Heart right ventricle (tissue), 16 donors: ENCODE data around the gene PHKA2. TPM values are rescaled to one million over a fixed set of nuclear protein-coding genes. Genes with fewer than 3 reads are reported as not detected.

Experiments used
- ATAC-seq, 8 donors: fragments of 200-7000 bp; cut with Tn5 transposase; one replicate each; pipeline ENCODE4 v1.9.1; 2020; ENCODE audit warnings: mild to moderate bottlenecking in 8 of 8, moderate library complexity in 8 of 8, moderate number of reproducible peaks in 1 of 8
- DNase-seq, 2 donors: peaks; one replicate each; pipeline ENCODE4 v3.0.0-alpha.2; 2020
- H3K27ac ChIP-seq, 10 donors: fragments of 200-600 bp; sonication (generic) in 2 of 10; one replicate each; pipeline versions ENCODE4 v1.5.0 to v1.8.0; 2020 to 2022; ENCODE audit warnings: mild to moderate bottlenecking in 3 of 10
- H3K27me3 ChIP-seq, 7 donors: fragments of 200-600 bp; one replicate each; pipeline ENCODE4 v1.8.0; 2021 to 2022; ENCODE audit warnings: mild to moderate bottlenecking in 2 of 7
- H3K36me3 ChIP-seq, 9 donors: fragments of 200-600 bp; sonication (generic) in 1 of 9; one replicate each; pipeline versions ENCODE4 v1.5.0 to v1.8.0; 2020 to 2022; ENCODE audit warnings: mild to moderate bottlenecking in 2 of 9
- H3K4me1 ChIP-seq, 9 donors: fragments of 200-600 bp; sonication (generic) in 1 of 9; one replicate each; pipeline versions ENCODE4 v1.5.0 to v1.8.0; 2020 to 2022; ENCODE audit warnings: mild to moderate bottlenecking in 4 of 9
- H3K4me3 ChIP-seq, 10 donors: fragments of 200-600 bp; sonication (generic) in 2 of 10; one replicate each; pipeline versions ENCODE4 v1.5.0 to v1.8.0; 2020 to 2022; ENCODE audit warnings: mild to moderate bottlenecking in 7 of 10, moderate library complexity in 2 of 10
- H3K9me3 ChIP-seq, 11 donors: fragments of 200-600 bp in 10 of 11; sonication (generic) in 2 of 11; one replicate each; pipeline versions ENCODE4 v1.5.0 to v1.8.0; 2013 to 2022; ENCODE audit warnings: mild to moderate bottlenecking in 2 of 11, control low read depth in 1 of 11, moderate library complexity in 1 of 11
- CTCF ChIP-seq, 9 donors: fragments of 200-600 bp; sonication (generic) in 2 of 9; IDR thresholded peaks; one replicate each; pipeline versions ENCODE4 v1.5.0 to v1.8.0; 2021 to 2022; ENCODE audit warnings: antibody characterized with exemption in 9 of 9, mild to moderate bottlenecking in 5 of 9, moderate library complexity in 1 of 9
- WGBS, 2 donors: extraction: QIAGEN DNeasy Blood & Tissue Kit; methylation state at CpG; one replicate each; pipeline ENCODE4 v1.1.7; 2013; ENCODE audit warnings: inconsistent platforms in 1 of 2; 5-methylcytosine and 5-hydroxymethylcytosine counted together
- intact Hi-C, 10 donors: fragments of 100-400 bp; cut with DNase I; formaldehyde crosslinking; loops; one replicate each; pipeline versions ENCODE4 v1.11.1 to v1.14.2; 2022
- polyA plus RNA-seq, 2 donors: library from polyadenylated mRNA; stranded (reverse); fragments of 200-250 nt; gene quantifications; one replicate each; pipeline ENCODE4 v1.2.3, GENCODE V29; 2013
- total RNA-seq, 10 donors: library from RNA; stranded (reverse); fragmentation: NEBNext Ultra II Directional in 3 of 10; extraction: Animal tissue kit (Norgen Biotek cat#: 25700) in 3 of 10; gene quantifications; one replicate each; pipeline versions ENCODE4 v1.2.1 to v1.2.4, GENCODE V29; 2021 to 2023
- donor health status: Arrhythmogenic right ventricular cardiomyopathy.
- donor health status: ischemic (EF 13 %, LVEDD 7.1; RV severe dilation, severe dysfunction).
- donor health status: healthy with polysubstance abuse.
- donor health status: DM: no; HTN: yes; CAD: no.
- donor health status: DM: no; HTN: no; CAD: no.
- donor health status: ischemic (EF 25% LVEDD 6.9; RV normal size, moderate dysfunction).
- donor health status: ischemic (EF 25% LVEDD 5.7; RV mildly dilated, moderate dysfunction).
- donor health status: healthy.
- donor health status: DM: yes; HTN: yes; CAD: no.
- donor health status: Ischemic cardiomyopathy.
- donor health status: ischemic (EF 35%, LVEDD 5.7; RV mildly dilated, moderate dysfunction).
- donor health status: nonischemic (EF 11% LVEDD 7.7; RV severe dilation, severe dysfunction).
- donor health status: DM: yes; HTN: yes; CAD: no.
- donor health status: PGD.
- donor health status: ischemic (EF 29% LVEDD 5.4; RV normal size, mild dysfunction).
- donor health status: nonischemic (EF 23%, LVEDD 6.1; RV moderate dilation, normal function).

PHKA2 gene
- total and polyA plus RNA-seq, 12 donors, result 15.6 to 61.1 (median 25.3) TPM

GRCh38 chrX:18929775-18930174 lies 54.1 kb downstream of the PHKA2 start:
- intact Hi-C loops, result loop anchor here in 6 of 10 donors (2.0 to 10.0 kb wide), 4 partner anchors 85 to 405 kb away; no protein-coding TSS in a partner anchor
- no peak for ATAC-seq
- Histone ChIP-seq H3K36me3 (peaks cover 0 to 70% (median 0%) of the 10 kb centered on the region in 9 donors), H3K4me1 (no peaks in the 10 kb centered on the region), H3K9me3 (no peaks in the 10 kb centered on the region), H3K4me3 (no peak overlapping the region), H3K27me3 (no peaks in the 10 kb centered on the region), H3K27ac (no peak overlapping the region)
- TF ChIP-seq CTCF (IDR thresholded peaks at IDR 0.05), result no peak
- 100% methylated on average over 3 of the region's 3 CpGs for WGBS, 2 donors
- DNase-seq, result no peak

GRCh38 chrX:18927558-18927957 lies 56.4 kb downstream of the PHKA2 start:
- peaks cover 0 to 72% (median 4%) of the 10 kb centered on the region in 9 donors for H3K36me3 ChIP-seq
- H3K4me1 ChIP-seq, result no peaks in the 10 kb centered on the region
- H3K4me3 ChIP-seq, result no peak overlapping the region
- intact Hi-C loops, result no loop called here
- H3K27ac ChIP-seq, result no peak overlapping the region
- no peak for ATAC-seq
- no peak for TF ChIP-seq CTCF (IDR thresholded peaks at IDR 0.05)
- H3K27me3 ChIP-seq, result no peaks in the 10 kb centered on the region
- DNase-seq, result no peak
- H3K9me3 ChIP-seq, result no peaks in the 10 kb centered on the region
- 93 to 95% methylated on average over 1 of the region's 1 CpG for WGBS, 2 donors

GRCh38 chrX:18924507-18925088 lies 59.3 kb downstream of the PHKA2 start:
- DNase-seq (no peak), ATAC-seq (no peak)
- peaks cover 0 to 53% (median 4%) of the 10 kb centered on the region in 9 donors for H3K36me3 ChIP-seq
- no peaks in the 10 kb centered on the region for H3K27me3 ChIP-seq
- no peak overlapping the region for H3K4me3 ChIP-seq
- H3K27ac ChIP-seq, result no peak overlapping the region
- 84 to 90% methylated on average over 6 of the region's 6 CpGs for WGBS, 2 donors
- H3K4me1 ChIP-seq, result no peaks in the 10 kb centered on the region
- intact Hi-C loops, result no loop called here
- no peaks in the 10 kb centered on the region for H3K9me3 ChIP-seq
- TF ChIP-seq CTCF (IDR thresholded peaks at IDR 0.05), result no peak

GRCh38 chrX:18920566-18920965 lies 63.3 kb downstream of the PHKA2 start:
- no peak for DNase-seq
- intact Hi-C loops, result no loop called here
- no peak overlapping the region for H3K27ac ChIP-seq
- no peak for TF ChIP-seq CTCF (IDR thresholded peaks at IDR 0.05)
- no peak for ATAC-seq
- H3K4me3 ChIP-seq, result no peak overlapping the region
- H3K4me1 ChIP-seq, result no peaks in the 10 kb centered on the region
- H3K9me3 ChIP-seq, result peaks cover 0 to 15% (median 0%) of the 10 kb centered on the region in 11 donors
- H3K36me3 ChIP-seq, result peaks cover 0 to 53% (median 14%) of the 10 kb centered on the region in 9 donors
- H3K27me3 ChIP-seq, result no peaks in the 10 kb centered on the region
- WGBS, 2 donors, result 83 to 91% methylated on average over 7 of the region's 7 CpGs
